Stimulated activated naive CD8-positive, alpha-beta T cell treated with anti-CD3 and anti-CD28 coated beads, Interleukin-15, Interleukin-2, amounts not matched to agents 100 ng/mL and 50 ng/mL, for 24 hours (primary cell): ENCODE results near the gene GIPC1.

Source experiments
- H3K27ac Mint-ChIP-seq: one replicate; pipeline ENCODE4 v1.8.0; 2021; ENCODE audit warnings: mild to moderate bottlenecking, mixed read lengths
- H3K27me3 Mint-ChIP-seq: one replicate; pipeline ENCODE4 v1.8.0; 2021; ENCODE audit warnings: mixed read lengths
- H3K36me3 Mint-ChIP-seq: one replicate; pipeline ENCODE4 v1.8.0; 2021; ENCODE audit warnings: low read depth, mixed read lengths
- H3K4me1 Mint-ChIP-seq: one replicate; pipeline ENCODE4 v1.8.0; 2021; ENCODE audit warnings: low read depth, mixed read lengths
- H3K4me3 Mint-ChIP-seq: one replicate; pipeline ENCODE4 v1.8.0; 2021; ENCODE audit warnings: mild to moderate bottlenecking, mixed read lengths
- H3K9me3 Mint-ChIP-seq: one replicate; pipeline ENCODE4 v1.8.0; 2021; ENCODE audit warnings: mixed read lengths

Gene GIPC1

DNA sequence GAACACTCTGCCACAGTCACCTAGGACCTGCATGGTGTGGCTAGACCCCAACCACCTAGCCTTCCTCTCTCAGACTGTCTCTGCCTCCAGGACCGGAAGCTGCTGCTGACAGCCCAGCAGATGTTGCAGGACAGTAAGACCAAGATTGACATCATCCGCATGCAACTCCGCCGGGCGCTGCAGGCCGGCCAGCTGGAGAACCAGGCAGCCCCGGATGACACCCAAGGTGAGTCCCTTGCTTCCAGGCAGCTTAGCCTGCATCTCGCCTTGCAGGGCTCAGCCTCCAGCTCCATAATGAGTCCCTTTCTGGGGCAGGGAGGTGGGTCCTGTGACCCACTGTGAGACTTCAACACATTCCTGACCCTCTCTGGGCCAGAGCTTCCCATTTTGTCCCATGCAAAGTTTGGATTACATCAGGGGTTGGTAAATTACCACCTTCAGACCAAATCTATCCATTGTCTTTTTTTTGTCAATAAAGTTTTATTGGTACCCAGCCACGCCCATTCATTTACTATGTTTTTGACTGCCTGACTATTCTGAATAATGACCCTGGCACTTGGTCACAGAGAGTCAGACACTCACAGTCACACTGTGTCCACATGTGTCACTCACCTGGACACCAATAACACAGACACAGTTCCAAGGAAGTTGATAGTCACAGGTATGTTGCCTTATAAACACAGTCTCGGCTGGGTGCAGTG, 49.4 kb downstream of the GIPC1 start:
- no peak overlapping the region for H3K27ac Mint-ChIP-seq

DNA sequence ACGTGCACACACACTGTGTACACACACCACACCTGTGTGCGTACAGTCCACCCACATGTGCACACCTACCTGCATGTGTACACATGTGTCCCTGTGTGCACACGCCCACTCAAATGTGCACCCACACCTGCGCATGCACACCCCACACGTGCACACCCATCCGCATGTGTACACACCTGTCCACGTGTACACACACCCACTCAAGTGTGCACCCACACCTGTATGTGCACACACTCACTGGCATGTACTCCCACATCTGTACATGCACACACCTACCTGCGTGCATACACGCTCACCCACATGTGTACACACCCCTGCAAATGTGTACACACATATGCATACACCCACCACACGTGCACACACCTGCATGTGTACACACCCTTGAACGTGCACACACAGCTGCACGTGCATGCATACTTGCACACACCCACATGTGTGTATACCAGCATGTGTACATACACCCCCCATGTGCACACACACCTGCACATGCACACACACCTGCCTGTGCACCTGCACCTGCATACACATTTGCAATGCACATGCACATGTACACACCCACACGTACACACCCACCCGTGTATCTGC, 52.2 kb downstream of the GIPC1 start:
- peaks cover 49% of the 10 kb centered on the region for H3K36me3 Mint-ChIP-seq
- H3K4me3 Mint-ChIP-seq: no peak overlapping the region
- H3K27ac Mint-ChIP-seq: no peak overlapping the region
- no peaks in the 10 kb centered on the region for H3K9me3 Mint-ChIP-seq
- H3K4me1 Mint-ChIP-seq: peaks cover 33% of the 10 kb centered on the region
- no peaks in the 10 kb centered on the region for H3K27me3 Mint-ChIP-seq

More for the DNA sequence above, 49.4 kb downstream of the GIPC1 start:
- Mint-ChIP-seq H3K27me3 (no peaks in the 10 kb centered on the region), H3K4me1 (peaks cover 20% of the 10 kb centered on the region), H3K9me3 (no peaks in the 10 kb centered on the region), H3K36me3 (peaks cover 68% of the 10 kb centered on the region), H3K4me3 (no peak overlapping the region)

DNA sequence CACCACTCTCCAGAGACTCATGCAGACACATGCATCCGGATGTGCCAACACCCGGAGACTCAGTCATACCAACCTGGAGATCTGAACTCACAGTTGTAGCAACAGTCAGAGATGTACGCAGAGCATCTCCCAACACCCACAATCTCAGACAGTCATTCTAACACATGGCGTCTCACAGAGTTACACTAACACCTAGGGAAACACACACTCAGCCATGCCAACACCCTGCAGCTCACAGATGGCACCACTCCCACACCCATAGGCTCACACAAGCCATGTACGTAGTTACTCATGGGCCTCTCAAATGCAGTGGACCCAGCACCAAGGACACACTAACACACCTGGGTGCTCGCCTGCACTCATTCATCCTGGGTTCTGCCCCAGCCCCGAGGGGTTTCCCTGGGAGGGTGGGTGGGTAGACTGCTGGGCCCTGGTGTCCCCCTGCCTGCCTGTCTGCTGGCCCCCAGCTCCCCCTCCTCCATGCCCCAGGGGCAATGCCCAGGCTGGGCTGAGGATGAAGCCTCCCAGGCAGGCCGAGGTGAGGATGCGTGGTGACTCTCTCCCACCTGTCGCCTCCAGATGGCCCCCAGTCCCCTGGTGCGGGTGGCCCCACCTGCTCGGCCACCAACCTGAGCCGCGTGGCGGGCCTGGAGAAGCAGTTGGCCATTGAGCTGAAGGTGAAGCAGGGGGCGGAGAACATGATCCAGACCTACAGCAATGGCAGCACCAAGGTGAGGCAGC, 52.9 kb downstream of the GIPC1 start:
- H3K27me3 Mint-ChIP-seq: no peaks in the 10 kb centered on the region
- peaks cover 43% of the 10 kb centered on the region for H3K36me3 Mint-ChIP-seq
- H3K4me3 Mint-ChIP-seq: no peak overlapping the region
- H3K4me1 Mint-ChIP-seq: peaks cover 37% of the 10 kb centered on the region
- H3K9me3 Mint-ChIP-seq: no peaks in the 10 kb centered on the region
- H3K27ac Mint-ChIP-seq: no peak overlapping the region

DNA sequence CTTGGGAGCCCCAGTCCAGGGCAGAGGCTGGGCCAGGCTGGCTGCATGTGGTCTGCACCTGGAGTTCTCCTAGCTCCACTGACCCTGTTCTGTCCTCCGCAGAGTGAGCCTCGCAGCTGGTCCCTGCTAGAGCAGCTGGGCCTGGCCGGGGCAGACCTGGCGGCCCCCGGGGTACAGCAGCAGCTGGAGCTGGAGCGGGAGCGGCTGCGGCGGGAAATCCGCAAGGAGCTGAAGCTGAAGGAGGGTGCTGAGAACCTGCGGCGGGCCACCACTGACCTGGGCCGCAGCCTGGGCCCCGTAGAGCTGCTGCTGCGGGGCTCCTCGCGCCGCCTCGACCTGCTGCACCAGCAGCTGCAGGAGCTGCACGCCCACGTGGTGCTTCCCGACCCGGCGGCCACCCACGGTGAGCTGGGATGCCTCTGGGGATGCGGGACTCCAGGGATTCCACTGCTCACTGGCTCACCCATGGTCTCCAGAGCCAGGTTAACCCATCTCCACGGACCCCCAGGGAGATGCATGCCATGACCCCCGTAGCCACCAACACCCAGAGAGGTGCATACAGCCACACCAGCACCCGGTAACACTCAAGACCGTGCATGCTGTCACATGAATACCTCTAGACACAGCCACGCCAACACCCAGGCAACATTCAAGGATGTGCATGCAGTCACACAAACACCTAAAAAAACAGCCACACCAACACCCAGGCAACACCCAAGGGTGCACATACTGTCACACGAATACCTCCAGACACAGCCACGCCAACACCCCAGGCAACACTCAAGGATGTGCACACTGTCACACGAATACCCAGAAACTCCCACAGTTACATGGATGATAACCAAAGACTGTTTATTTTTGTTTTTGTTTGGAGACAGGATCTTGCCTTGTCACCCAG, 54.6 kb downstream of the GIPC1 start:
- H3K27ac Mint-ChIP-seq: peak overlapping the region; percentile 86
- no peaks in the 10 kb centered on the region for H3K27me3 Mint-ChIP-seq
- H3K36me3 Mint-ChIP-seq: peaks cover 31% of the 10 kb centered on the region
- peaks cover 48% of the 10 kb centered on the region for H3K4me1 Mint-ChIP-seq
- H3K4me3 Mint-ChIP-seq: peak overlapping the region; percentile 85
- no peaks in the 10 kb centered on the region for H3K9me3 Mint-ChIP-seq

DNA sequence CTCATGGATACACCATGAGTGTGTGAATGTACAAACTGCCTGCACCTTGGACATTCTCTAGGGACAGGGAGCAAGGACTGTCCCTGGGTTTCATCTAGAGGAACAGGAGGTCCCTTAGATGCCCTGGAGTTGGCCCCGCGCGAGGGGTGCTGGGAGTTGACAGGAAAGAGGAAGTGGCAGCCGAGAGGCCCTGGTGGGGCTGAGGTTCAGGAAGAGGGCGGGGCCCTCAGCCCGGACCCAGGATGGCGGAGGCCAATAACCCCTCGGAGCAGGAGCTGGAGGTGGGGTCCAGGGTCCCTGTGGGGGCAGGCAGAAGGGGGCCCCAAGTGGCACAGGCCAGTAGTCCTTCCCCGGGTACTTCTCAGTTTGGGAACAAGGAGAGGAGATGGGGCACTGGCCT, 55.9 kb downstream of the GIPC1 start:
- Mint-ChIP-seq H3K4me3 (peak overlapping the region; percentile 85), H3K36me3 (peaks cover 25% of the 10 kb centered on the region), H3K4me1 (peaks cover 52% of the 10 kb centered on the region), H3K9me3 (no peaks in the 10 kb centered on the region), H3K27me3 (no peaks in the 10 kb centered on the region), H3K27ac (peak overlapping the region; percentile 86)

DNA sequence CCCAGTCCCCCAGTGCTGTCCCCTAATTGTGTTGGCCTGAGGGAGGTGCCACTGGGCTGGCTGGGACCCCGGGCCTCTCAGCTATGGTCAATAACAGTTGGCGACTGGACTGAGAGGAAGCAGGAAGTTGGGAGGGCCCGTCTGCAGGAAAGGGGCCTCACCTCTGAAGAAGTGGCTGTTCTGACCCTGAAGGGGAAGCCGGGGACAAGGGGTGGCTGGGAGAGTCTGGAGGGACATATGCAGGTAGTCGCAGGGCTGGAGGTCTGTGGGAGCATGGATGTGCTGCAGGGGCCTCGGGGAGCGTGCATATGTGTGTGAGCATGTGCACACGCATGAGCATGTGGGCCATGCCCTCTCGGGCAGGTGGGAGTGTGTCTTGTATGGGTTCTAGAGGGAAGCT, 56.9 kb downstream of the GIPC1 start:
- H3K27me3 Mint-ChIP-seq: no peaks in the 10 kb centered on the region
- peaks cover 62% of the 10 kb centered on the region for H3K4me1 Mint-ChIP-seq
- H3K4me3 Mint-ChIP-seq: peak overlapping the region; percentile 85
- no peaks in the 10 kb centered on the region for H3K9me3 Mint-ChIP-seq
- peaks cover 17% of the 10 kb centered on the region for H3K36me3 Mint-ChIP-seq
- peak overlapping the region; percentile 86 for H3K27ac Mint-ChIP-seq

DNA sequence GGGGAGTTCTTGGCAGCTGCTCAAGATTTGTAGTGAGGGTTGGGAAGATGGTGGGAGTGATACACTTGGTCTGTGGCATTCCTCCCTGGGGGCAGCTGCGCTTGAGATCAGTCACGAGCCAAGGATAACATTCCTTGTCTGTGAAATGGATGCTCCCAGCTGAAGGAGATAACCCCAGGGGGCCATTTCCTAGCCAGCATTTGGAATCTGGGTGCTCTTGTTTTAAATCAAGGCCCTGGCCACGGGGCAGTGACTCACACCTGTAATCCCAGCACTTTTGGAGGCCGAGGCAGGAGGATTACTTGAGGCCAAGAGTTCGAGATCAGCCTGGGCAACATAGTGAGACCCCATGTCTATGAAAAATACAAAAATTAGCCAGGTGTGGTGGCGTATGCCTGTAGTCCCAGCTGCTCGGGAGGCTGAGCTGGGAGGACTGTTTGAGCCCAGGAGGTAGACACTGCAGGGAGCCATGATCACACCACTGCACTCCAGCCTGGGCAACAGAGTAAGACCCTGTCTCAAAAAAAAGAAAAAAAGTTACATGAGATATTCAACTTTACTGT, 58.3 kb downstream of the GIPC1 start:
- no peak overlapping the region for H3K4me3 Mint-ChIP-seq
- H3K27me3 Mint-ChIP-seq: no peaks in the 10 kb centered on the region
- H3K27ac Mint-ChIP-seq: peak overlapping the region; percentile 15
- H3K36me3 Mint-ChIP-seq: peaks cover 7% of the 10 kb centered on the region
- peaks cover 62% of the 10 kb centered on the region for H3K4me1 Mint-ChIP-seq
- no peaks in the 10 kb centered on the region for H3K9me3 Mint-ChIP-seq

DNA sequence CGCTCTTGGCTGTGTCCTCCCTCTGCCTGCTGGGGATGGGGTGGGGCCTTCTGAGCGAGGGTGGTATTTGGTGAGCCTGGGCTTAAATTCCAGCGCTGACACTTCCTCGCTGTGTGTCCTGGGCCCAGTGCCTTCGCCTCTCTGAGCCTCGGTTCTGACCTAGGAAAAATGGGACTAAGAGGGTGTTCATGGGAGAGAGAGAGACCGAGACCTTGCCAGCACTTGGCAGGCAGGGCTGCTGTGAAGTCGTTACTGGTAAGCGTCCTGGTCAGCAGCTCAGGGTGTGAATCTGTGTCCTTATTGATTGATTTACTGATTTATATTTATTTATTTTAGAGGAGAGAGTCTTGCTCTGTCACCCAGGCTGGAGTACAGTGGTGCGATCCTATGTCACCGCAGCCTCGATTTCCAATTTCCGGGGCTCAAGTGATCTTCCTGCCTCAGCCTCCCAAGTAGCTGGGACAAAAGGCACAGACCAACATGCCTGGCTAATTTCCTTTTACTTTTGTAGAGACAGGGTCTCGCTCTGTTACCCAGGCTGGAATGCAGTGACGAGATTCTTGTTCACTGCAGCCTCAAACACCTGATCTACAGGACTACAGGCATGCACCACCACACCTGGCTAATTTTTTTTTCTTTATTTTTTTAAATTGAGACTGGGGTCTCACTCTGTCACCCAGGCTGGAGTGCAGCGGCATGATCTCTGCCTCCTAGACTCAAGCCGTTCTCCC, 60.4 kb downstream of the GIPC1 start:
- Mint-ChIP-seq H3K9me3 (no peaks in the 10 kb centered on the region), H3K4me3 (peak overlapping the region; percentile 39), H3K27me3 (peaks cover 4% of the 10 kb centered on the region), H3K4me1 (peaks cover 67% of the 10 kb centered on the region), H3K36me3 (no peaks in the 10 kb centered on the region), H3K27ac (peak overlapping the region; percentile 40)

DNA sequence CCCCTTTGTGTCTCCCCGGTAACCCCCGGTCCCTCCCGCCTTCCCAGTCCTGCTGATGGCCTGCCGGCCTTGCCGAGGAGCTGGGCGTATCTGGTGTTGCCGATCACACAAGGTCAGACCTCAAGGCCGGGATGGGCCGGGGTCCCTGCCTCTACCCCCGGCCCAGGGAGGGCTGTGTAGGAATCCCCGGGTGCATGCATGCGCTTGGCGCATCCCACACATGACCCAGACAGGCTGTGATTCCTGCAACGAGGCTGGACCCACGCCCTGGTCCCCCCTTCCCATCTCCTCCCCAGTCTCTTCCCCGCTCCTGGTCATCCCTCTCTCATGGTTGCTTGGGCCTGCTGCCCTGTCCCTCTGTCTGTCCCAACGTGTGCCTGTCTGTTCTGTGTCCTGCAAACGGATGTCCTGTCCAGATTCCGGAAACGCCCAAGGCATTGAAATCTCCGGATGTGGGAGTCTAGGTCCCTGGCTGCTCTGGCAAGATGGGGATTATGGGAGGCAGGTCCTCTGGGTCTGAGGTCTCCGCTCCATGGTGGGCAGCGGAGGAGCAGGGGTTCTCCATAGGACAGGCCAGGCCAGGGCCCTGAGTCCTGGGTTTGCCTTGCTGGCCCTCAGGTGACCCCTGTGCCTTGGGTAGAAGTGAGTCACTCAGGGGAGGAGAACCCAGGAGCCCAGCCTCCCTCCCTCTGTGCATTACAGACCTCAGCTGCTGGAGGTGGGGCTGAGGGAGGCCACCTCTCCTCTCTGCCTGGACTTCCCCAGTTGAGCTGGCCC, 61.2 kb downstream of the GIPC1 start:
- Mint-ChIP-seq H3K4me1 (peaks cover 60% of the 10 kb centered on the region), H3K27me3 (peaks cover 5% of the 10 kb centered on the region), H3K9me3 (no peaks in the 10 kb centered on the region), H3K36me3 (no peaks in the 10 kb centered on the region), H3K4me3 (peak overlapping the region; percentile 82), H3K27ac (peak overlapping the region; percentile 87)

DNA sequence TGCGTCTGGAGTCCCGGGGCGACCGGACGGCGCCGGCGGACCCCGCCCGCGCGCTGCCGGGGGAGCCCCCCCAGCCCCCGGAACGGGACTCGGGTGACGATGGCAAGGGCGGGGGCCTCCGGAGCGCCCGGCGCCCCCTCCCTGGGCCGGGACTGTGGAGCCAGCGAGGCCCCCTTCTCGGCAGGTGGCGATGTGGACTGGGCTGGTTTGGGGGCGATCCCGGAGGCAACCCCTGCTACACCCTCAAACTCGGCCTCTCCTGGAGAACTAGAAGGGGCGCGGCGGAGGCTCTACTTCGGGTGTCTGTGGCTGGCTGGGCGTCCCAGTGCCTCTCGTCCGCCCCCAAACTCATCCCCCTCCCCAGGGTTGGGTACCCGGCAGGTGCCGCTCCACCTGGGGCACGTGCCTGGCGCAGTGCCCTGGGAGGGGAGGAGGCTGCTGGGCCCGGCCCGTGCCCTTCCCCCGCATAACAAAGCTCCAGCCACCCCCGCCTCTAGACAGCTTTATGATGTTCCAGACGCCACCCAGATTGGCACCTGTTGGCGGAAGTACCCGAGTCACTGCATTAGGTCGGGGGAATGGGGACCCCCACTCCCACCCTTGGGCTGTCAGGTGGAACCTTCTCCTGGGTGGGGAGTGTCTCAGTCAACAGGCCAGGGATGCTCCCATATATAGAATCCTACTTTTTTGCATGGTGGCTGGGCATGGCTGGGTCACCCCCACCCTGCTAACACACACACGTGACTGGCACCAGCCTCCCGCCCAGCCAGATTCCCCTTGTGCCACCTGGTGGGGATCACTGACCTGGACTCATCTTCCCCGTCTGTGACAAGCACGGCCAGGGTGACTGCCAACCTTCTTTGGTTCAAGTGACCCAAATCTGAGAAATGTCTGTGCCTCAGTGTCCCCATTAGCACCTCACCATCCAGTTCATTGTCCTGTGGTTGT, 62.1 kb downstream of the GIPC1 start:
- Mint-ChIP-seq H3K27me3 (peaks cover 5% of the 10 kb centered on the region), H3K4me1 (peaks cover 51% of the 10 kb centered on the region), H3K4me3 (peak overlapping the region; percentile 82), H3K27ac (peak overlapping the region; percentile 87), H3K36me3 (no peaks in the 10 kb centered on the region), H3K9me3 (no peaks in the 10 kb centered on the region)

DNA sequence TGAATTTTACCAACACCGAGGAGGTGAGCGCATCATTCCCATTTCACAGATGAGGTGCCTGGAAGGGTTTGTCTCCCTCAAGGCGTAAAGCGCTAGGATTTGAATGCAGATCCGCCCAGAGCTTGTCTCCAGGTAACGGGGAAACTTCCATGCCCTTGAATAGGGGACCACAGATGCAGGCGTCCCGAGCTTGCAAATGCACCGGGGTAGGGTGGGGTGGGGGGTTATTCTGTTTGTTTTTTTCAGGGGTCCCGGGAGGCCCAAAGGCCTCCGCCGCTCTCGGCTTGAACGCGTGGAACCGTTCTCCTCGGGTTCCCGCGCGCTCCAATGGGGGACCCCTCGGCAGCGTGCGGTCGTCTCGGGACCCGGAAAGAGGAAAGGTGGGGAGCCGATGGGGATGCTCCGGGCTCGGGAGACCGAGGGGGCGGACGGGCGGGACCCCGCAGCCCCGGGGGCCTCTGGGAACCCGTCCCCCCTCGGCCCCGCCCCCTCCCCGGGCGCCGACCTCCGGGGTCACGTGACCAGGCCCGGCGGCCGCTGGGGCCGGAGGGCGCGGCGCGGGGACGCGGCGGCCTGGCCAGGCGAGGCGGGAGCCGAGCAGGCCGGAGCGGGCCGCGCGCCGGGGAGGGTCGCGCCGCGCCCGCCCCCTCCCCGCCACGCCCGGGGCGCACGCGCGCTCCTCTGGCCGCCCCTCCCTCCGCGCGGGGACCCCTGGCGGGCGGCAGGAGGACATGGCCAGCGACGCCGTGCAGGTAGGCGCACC, 63.0 kb downstream of the GIPC1 start, which contains the start of gene PKN1:
TSS of gene PKN1 (plus strand) at position 516 of the 763 bp plus-strand sequence. CDS start at position 732, 216 bp downstream.
- Mint-ChIP-seq H3K4me3 (peak within 1 kb of the TSS; percentile 82), H3K27me3 (peaks cover 5% of the 10 kb centered on the region), H3K4me1 (peaks cover 43% of the 10 kb centered on the region), H3K36me3 (no peaks in the 10 kb centered on the region), H3K9me3 (no peaks in the 10 kb centered on the region), H3K27ac (peak within 1 kb of the TSS; percentile 87)

DNA sequence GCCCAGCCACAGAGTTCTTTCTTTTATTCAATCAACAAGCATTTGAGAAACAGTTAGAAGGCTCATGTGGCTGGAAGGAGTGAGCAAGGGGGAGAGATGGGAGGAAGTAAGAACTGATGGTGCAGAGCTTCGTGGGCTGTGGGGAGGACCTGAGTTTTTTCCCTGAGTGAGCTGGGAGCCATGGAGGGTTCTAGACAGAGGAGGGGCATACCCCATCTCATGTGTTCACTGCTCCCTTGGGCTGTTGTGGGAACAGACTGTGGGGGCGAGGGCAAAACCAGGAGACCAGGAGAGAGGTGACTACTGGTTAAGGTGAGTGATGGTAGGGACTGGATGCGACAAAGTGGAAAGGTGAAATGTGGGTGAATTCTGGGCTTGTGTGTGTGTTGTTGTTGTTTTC, 65.2 kb downstream of the GIPC1 start:
- no peak overlapping the region for H3K4me3 Mint-ChIP-seq
- peaks cover 5% of the 10 kb centered on the region for H3K27me3 Mint-ChIP-seq
- H3K4me1 Mint-ChIP-seq: peaks cover 33% of the 10 kb centered on the region
- no peaks in the 10 kb centered on the region for H3K36me3 Mint-ChIP-seq
- H3K9me3 Mint-ChIP-seq: no peaks in the 10 kb centered on the region
- H3K27ac Mint-ChIP-seq: peak overlapping the region; percentile 37
